HepG2 (cell line): ENCODE measurements around the gene MICAL3. TPM values are rescaled to one million over a fixed set of nuclear protein-coding genes. Genes with fewer than 3 reads are reported as not detected.

Experiments
- BRCA1 ChIP-seq: sonication (generic); formaldehyde crosslinking; IDR thresholded peaks from 2 replicates; pipeline ENCODE4 v1.4.0; 2020; ENCODE audit warnings: missing genetic modification reagents
- DPF2 ChIP-seq: sonication (generic); formaldehyde crosslinking; IDR thresholded peaks from 2 replicates; pipeline ENCODE4 v1.4.0; 2020; ENCODE audit warnings: mild to moderate bottlenecking, low read depth, missing genetic modification reagents, borderline replicate concordance
- FOSL1 ChIP-seq: sonication (generic); formaldehyde crosslinking; IDR thresholded peaks from 2 replicates; pipeline ENCODE4 v1.9.0; 2021; ENCODE audit warnings: missing genetic modification reagents, borderline replicate concordance
- FOXO1 ChIP-seq: sonication (generic); formaldehyde crosslinking; IDR thresholded peaks from 2 replicates; pipeline ENCODE4 v1.4.0; 2020; ENCODE audit warnings: missing genetic modification reagents
- GFI1 ChIP-seq: sonication (generic); formaldehyde crosslinking; IDR thresholded peaks from 2 replicates; pipeline ENCODE4 v1.5.0; 2020; ENCODE audit warnings: missing genetic modification reagents, mild to moderate bottlenecking, borderline replicate concordance
- KDM4B ChIP-seq: sonication (generic); formaldehyde crosslinking; IDR thresholded peaks from 2 replicates; pipeline ENCODE4 v1.4.0; 2020; ENCODE audit warnings: missing genetic modification reagents
- KLF15 ChIP-seq: sonication (generic); formaldehyde crosslinking; IDR thresholded peaks from 2 replicates; pipeline ENCODE4 v1.8.1; 2023; ENCODE audit warnings: borderline replicate concordance, mild to moderate bottlenecking, inconsistent platforms, missing genetic modification reagents, mixed read lengths
- NFRKB ChIP-seq: fragments of 450-650 bp; IDR thresholded peaks from 2 replicates; pipeline ENCODE4 v1.6.1; 2017
- POLR2G ChIP-seq: fragments of 200-400 bp; formaldehyde crosslinking; IDR thresholded peaks from 2 replicates; pipeline ENCODE4 v1.6.1; 2018; ENCODE audit warnings: mild to moderate bottlenecking, low read depth, low read length, moderate library complexity
- PTBP1 ChIP-seq: fragments of 200-400 bp; formaldehyde crosslinking; IDR thresholded peaks from 2 replicates; pipeline ENCODE4 v1.6.1; 2018; ENCODE audit warnings: low read length, low read depth; ENCODE audit not compliant: poor library complexity, severe bottlenecking
- ZFP37 ChIP-seq: sonication (generic); formaldehyde crosslinking; IDR thresholded peaks from 2 replicates; pipeline ENCODE4 v1.4.0; 2020; ENCODE audit warnings: missing genetic modification reagents, borderline replicate concordance
- ZIK1 ChIP-seq: sonication (generic); formaldehyde crosslinking; IDR thresholded peaks from 2 replicates; pipeline ENCODE4 v1.5.0; 2020; ENCODE audit warnings: mild to moderate bottlenecking, low read depth, missing genetic modification reagents, borderline replicate concordance
- ZNF317 ChIP-seq: sonication (generic); formaldehyde crosslinking; IDR thresholded peaks from 2 replicates; pipeline ENCODE4 v1.5.0; 2020; ENCODE audit warnings: mild to moderate bottlenecking, missing genetic modification reagents
- ZNF44 ChIP-seq: sonication (generic); formaldehyde crosslinking; IDR thresholded peaks from 2 replicates; pipeline ENCODE4 v1.5.1; 2020; ENCODE audit warnings: mild to moderate bottlenecking, missing genetic modification reagents
- ZNF614 ChIP-seq: IDR thresholded peaks from 2 replicates; pipeline ENCODE4 v1.6.1; 2018; ENCODE audit warnings: missing biosample characterization, missing genetic modification reagents, inconsistent platforms, borderline replicate concordance
- ZNF746 ChIP-seq: sonication (generic); formaldehyde crosslinking; IDR thresholded peaks from 2 replicates; pipeline ENCODE4 v1.8.0; 2022; ENCODE audit warnings: mild to moderate bottlenecking, missing genetic modification reagents
- ZNF788 ChIP-seq: sonication (generic); formaldehyde crosslinking; IDR thresholded peaks from 2 replicates; pipeline ENCODE4 v1.5.0; 2020; ENCODE audit warnings: mild to moderate bottlenecking, missing genetic modification reagents, borderline replicate concordance
- polyA plus RNA-seq, 8 experiments: library from polyadenylated mRNA; depleted of rRNA in 3 of 8; stranded (reverse) in 7 of 8; unstranded in 1 of 8; fragments of >200 nt; fragmentation: Illumina TruSeq in 4 of 8; extraction: Trizol in 4 of 8; gene quantifications; 2 replicates each; pipeline versions ENCODE4 v1.2.1 to v1.2.3, GENCODE V29; 2011 to 2016; ENCODE audit warnings: low read depth in 4 of 8, missing spikeins in 1 of 8, mixed read lengths in 1 of 8; ENCODE audit not compliant: insufficient read depth in 1 of 8
- total RNA-seq, 5 experiments: library from RNA; depleted of rRNA; stranded (reverse); fragments of >200 nt; fragmentation: Illumina TruSeq; extraction: Trizol; gene quantifications; 2 replicates each; pipeline ENCODE4 v1.2.3, GENCODE V29; 2016; ENCODE audit warnings: low read depth in 1 of 5
- TF ChIP-seq, protein P1 (sequence below): sonication (generic); formaldehyde crosslinking; conservative IDR thresholded peaks from 2 replicates; pipeline ENCODE4 v1.5.0; 2020; ENCODE audit warnings: missing genetic modification reagents
- TF ChIP-seq, protein P2 (sequence below): sonication (generic); formaldehyde crosslinking; IDR thresholded peaks from 2 replicates; pipeline ENCODE4 v1.5.0; 2020; ENCODE audit warnings: mild to moderate bottlenecking, missing genetic modification reagents, borderline replicate concordance
- TF ChIP-seq, protein P3 (sequence below): IDR thresholded peaks from 2 replicates; pipeline ENCODE4 v1.6.1; 2016; ENCODE audit warnings: low read depth
- TF ChIP-seq, protein P4 (sequence below): sonication (generic); formaldehyde crosslinking; IDR thresholded peaks from 2 replicates; pipeline ENCODE4 v1.5.0; 2020; ENCODE audit warnings: missing genetic modification reagents, mild to moderate bottlenecking, borderline replicate concordance

The MICAL3 gene
- total and polyA plus RNA-seq, 2 of the 13 experiments (the other 11 are each of a cell fraction or from before 2014, with no cell fraction given) = 5.3 to 12.5 TPM

DNA sequence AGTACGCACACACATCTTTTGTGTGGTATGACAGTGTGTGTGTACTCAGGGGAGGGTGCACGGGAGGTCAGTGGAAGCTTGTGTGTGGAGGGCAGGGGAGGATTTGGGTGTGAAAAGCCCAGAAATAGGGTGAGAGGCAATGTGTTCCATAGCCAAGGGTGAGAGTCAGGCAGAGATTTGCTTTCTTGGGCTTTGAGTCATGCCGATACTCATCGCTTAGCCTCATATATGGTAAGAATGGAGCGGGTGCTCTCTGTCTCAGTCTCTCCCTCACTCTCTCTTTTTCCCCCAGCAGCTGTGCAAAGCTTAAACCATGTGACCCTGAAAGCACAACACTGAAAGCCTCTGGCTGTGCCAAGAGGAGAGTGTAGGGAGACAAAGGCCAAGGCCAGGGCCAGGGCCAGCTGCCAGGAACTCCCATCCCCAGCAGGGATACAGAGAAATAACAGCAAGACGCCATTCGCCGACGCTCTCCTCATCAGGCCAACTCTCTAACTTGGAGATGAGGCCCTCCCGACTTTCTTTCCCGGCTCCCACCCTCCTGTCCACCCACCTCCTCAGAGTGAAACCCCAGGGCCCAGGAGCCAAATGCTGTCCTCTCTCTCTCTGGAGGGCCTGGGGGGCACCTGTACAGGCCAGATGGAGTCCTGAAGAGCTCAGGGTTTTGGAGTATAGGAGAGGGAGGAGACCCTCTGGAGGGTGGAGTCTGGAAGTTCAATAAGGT lies 20.3 kb upstream of the MICAL3 start (continued):
- no peak for TF ChIP-seq PTBP1
- TF ChIP-seq NFRKB = no peak
- TF ChIP-seq KDM4B (CRISPR knock-in tag) = 0 out of 2 replicates have a peak, but pooled peaks have one; percentile 48
- TF ChIP-seq, protein P1, sequence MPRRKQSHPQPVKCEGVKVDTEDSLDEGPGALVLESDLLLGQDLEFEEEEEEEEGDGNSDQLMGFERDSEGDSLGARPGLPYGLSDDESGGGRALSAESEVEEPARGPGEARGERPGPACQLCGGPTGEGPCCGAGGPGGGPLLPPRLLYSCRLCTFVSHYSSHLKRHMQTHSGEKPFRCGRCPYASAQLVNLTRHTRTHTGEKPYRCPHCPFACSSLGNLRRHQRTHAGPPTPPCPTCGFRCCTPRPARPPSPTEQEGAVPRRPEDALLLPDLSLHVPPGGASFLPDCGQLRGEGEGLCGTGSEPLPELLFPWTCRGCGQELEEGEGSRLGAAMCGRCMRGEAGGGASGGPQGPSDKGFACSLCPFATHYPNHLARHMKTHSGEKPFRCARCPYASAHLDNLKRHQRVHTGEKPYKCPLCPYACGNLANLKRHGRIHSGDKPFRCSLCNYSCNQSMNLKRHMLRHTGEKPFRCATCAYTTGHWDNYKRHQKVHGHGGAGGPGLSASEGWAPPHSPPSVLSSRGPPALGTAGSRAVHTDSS = no peak
- TF ChIP-seq, protein P2, sequence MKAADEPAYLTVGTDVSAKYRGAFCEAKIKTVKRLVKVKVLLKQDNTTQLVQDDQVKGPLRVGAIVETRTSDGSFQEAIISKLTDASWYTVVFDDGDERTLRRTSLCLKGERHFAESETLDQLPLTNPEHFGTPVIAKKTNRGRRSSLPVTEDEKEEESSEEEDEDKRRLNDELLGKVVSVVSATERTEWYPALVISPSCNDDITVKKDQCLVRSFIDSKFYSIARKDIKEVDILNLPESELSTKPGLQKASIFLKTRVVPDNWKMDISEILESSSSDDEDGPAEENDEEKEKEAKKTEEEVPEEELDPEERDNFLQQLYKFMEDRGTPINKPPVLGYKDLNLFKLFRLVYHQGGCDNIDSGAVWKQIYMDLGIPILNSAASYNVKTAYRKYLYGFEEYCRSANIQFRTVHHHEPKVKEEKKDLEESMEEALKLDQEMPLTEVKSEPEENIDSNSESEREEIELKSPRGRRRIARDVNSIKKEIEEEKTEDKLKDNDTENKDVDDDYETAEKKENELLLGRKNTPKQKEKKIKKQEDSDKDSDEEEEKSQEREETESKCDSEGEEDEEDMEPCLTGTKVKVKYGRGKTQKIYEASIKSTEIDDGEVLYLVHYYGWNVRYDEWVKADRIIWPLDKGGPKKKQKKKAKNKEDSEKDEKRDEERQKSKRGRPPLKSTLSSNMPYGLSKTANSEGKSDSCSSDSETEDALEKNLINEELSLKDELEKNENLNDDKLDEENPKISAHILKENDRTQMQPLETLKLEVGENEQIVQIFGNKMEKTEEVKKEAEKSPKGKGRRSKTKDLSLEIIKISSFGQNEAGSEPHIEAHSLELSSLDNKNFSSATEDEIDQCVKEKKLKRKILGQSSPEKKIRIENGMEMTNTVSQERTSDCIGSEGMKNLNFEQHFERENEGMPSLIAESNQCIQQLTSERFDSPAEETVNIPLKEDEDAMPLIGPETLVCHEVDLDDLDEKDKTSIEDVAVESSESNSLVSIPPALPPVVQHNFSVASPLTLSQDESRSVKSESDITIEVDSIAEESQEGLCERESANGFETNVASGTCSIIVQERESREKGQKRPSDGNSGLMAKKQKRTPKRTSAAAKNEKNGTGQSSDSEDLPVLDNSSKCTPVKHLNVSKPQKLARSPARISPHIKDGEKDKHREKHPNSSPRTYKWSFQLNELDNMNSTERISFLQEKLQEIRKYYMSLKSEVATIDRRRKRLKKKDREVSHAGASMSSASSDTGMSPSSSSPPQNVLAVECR (CRISPR knock-in tag) = peak; percentile 59; the same call in 1 of the 2 replicates
- TF ChIP-seq ZNF746 (CRISPR knock-in tag) = peak; percentile 57; the same call in 1 of the 2 replicates
- peak; percentile 92 for TF ChIP-seq GFI1 (CRISPR knock-in tag)
- no peak for TF ChIP-seq FOSL1 (CRISPR knock-in tag)
- TF ChIP-seq FOXO1 (CRISPR knock-in tag) = peak; percentile 60; the same call in 1 of the 2 replicates
- no peak for TF ChIP-seq DPF2 (CRISPR knock-in tag)
- TF ChIP-seq, protein P3, sequence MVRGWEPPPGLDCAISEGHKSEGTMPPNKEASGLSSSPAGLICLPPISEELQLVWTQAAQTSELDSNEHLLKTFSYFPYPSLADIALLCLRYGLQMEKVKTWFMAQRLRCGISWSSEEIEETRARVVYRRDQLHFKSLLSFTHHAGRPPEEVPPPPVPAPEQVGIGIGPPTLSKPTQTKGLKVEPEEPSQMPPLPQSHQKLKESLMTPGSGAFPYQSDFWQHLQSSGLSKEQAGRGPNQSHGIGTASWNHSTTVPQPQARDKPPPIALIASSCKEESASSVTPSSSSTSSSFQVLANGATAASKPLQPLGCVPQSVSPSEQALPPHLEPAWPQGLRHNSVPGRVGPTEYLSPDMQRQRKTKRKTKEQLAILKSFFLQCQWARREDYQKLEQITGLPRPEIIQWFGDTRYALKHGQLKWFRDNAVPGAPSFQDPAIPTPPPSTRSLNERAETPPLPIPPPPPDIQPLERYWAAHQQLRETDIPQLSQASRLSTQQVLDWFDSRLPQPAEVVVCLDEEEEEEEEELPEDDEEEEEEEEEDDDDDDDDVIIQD (CRISPR knock-in tag) = peak; percentile 80
- no peak for TF ChIP-seq KLF15 (CRISPR knock-in tag)
- 0 out of 2 replicates have a peak, but pooled peaks have one; percentile 22 for TF ChIP-seq ZNF44 (CRISPR knock-in tag)
- peak; percentile 61; the same call in 1 of the 2 replicates for TF ChIP-seq ZNF614 (CRISPR knock-in tag)
- no peak for TF ChIP-seq BRCA1
- no peak for TF ChIP-seq ZIK1 (CRISPR knock-in tag)
- no peak for TF ChIP-seq ZFP37 (CRISPR knock-in tag)
- TF ChIP-seq, protein P4, sequence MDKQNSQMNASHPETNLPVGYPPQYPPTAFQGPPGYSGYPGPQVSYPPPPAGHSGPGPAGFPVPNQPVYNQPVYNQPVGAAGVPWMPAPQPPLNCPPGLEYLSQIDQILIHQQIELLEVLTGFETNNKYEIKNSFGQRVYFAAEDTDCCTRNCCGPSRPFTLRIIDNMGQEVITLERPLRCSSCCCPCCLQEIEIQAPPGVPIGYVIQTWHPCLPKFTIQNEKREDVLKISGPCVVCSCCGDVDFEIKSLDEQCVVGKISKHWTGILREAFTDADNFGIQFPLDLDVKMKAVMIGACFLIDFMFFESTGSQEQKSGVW = no peak
- TF ChIP-seq ZNF317 (CRISPR knock-in tag) = peak; percentile 60; the same call in 1 of the 2 replicates
- TF ChIP-seq ZNF788 = peak; percentile 83; the same call in 1 of the 2 replicates
- TF ChIP-seq POLR2G = no peak
